Dermis microvascular lymphatic vessel endothelial cell (primary cell): ENCODE data around the gene CHPF2. TPM values are rescaled to one million over a fixed set of nuclear protein-coding genes. Genes with fewer than 3 reads are reported as not detected.

ENCODE experiments used
- DNase-seq, 2 donors: peaks; one replicate each; pipeline versions ENCODE4 v3.0.0 to v3.0.0-alpha.2; 2010; ENCODE audit warnings: low read depth in 2 of 2
- total RNA-seq: library from RNA; depleted of rRNA; stranded (reverse); fragments of >200 nt; gene quantifications from 2 replicates; pipeline ENCODE4 v1.2.1, GENCODE V29; 2014

The CHPF2 gene
- total RNA-seq, 1 donor from 2014 or later = 29.4 TPM

DNA sequence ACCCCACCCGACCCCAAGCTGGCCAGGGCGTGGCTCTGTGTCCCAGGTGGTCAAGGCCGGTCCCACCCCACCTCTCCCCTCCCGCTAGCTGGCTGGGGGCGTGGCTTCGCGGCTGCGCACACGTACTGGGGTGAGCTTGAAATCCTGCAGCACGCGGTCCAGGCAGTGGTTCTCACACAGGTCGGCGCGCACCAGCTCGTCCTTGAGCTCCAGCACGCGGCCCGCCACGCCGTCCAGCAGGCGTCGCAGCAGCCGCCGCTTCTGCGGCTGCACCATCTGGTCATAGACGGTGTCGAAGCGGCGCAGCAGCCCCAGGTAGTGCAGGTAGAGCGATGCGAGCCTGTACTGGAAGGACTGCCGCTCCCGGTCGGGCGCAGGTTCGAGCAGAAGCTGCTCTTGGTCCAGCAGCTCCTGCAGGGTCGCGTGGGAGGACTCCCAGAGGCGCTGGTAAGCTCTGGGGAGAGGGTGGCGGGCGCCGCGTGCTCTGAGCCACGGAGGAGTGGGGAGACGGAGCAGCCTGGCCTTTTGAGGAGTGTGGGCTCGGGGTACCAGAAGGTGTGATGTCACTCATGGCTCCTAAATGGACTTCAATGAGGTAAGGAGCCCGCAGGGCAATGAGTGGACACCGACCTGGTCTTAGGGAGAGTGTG, 27.8 kb upstream of the CHPF2 start:
- no peak for DNase-seq

DNA sequence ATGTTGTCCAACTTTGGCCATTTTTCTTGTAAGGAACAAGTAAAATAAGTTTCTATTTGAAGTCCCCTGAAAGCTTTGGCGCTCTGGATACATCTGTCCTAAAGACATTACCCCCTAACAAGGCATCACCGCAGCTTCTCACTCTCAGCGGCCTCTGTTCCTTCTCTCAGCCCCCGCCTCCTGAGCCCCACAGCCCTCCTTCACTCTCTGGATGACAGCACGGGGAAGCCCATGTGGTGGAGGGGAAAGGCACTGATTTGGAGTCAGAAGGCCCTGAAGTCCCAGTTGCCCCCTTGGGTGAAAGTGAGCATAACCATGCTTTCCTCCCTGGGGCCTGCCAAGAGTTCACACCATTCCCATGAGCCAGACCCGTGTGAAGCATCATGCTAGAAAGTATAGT, 26.6 kb upstream of the CHPF2 start:
- no peak for DNase-seq

DNA sequence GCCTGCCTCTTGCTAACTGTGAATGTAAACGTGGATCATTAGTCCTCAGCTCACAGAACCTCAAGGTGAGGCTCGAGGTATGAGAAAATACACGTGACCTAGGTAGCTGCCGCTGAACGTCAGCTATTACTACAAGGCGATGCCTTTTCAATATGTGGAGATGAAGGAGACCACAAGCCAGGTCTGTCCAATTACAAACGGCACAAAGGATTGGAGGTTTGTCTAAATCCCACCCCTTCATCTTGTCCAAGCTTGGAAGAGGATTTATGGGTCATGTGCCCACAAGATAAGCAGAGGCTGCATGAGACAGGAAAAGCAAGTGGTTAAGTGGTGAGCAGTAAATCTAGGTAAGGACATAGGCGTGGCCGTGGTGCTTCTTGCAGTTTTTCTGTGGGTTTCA, 25.4 kb upstream of the CHPF2 start:
- DNase-seq = no peak

DNA sequence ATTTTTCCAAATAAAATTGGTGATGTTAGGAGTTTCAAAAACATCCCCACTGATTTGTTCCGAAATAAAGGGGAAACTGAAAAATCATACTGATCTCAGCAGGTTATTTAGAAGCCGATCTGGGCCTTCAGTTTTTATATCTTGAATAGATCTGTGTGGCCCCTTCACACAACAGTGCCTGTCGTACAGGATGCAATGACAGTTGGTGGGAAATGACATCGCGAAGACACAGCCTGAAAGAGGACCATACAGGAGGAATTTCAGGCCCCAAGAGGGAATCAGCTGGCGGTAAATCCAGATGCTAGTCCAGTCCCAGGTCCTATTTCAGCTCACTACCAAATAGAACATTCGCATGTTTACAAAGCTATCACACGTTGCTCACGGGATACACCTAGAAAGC, 25.0 kb upstream of the CHPF2 start:
- DNase-seq = no peak

DNA sequence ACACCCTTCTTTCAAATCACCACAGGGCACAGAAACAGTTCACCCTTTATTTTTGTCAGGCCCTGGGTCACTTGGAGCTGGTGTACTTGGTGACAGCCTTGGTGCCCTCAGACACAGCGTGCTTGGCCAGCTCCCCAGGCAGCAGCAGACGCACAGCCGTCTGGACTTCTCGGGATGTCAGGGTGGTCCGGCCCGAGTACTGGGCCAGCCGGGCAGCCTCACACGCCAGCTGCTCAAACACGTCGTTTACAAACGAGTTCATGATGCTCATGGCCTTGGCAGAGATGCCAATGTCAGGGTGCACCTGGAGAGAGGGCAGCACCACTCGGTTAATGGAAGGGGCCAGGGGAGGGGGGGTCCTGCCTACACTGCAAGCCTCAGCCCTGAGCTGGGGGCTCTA, 24.5 kb upstream of the CHPF2 start:
- DNase-seq = no peak

DNA sequence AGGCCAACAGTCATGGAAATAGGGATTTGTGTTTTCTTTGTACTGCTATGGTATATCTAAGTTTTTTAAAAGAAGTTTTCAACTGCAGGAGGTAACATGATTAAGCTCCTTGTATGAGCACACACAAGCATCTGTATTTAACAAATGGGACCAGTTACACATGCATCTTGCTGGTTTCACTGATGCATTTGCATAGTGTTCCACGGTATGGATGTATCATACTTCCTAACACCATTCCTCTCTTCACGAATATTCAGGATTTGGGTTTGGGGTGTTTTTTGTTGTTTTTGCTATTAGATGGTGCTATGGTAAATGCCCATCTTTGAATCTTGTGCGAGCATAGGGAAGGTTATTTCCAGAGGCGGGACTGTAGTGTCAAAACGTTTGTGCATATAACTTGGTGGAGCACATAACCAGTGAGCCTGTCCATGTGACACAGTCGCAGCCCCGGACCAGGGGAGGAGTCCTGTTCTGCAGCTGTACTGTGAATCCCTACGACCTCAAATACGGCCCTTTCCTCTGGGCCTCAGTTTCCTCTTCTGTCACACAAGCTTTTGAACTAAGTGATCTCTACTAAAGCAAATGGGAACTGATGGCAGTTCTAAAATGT, 23.9 kb upstream of the CHPF2 start:
- no peak for DNase-seq

DNA sequence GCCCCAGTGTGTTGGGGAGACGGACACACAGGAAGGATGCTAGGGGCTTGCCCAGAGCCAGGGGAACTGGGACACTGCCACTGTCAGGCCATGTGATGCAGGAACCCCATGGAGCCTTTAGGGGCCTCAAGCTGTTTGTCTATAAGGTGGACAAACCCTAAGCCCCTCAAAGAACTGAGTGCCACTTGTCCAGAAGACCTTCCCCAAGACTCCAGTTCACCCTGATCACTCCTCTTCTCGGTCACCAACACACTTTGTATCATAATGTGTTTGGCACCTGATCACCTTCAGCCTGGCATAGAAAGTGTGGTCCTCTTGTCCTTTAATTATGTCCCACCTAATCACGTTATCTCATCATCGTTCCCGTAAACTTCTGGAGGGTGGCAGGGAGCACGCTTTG, 22.7 kb upstream of the CHPF2 start:
- DNase-seq = no peak

DNA sequence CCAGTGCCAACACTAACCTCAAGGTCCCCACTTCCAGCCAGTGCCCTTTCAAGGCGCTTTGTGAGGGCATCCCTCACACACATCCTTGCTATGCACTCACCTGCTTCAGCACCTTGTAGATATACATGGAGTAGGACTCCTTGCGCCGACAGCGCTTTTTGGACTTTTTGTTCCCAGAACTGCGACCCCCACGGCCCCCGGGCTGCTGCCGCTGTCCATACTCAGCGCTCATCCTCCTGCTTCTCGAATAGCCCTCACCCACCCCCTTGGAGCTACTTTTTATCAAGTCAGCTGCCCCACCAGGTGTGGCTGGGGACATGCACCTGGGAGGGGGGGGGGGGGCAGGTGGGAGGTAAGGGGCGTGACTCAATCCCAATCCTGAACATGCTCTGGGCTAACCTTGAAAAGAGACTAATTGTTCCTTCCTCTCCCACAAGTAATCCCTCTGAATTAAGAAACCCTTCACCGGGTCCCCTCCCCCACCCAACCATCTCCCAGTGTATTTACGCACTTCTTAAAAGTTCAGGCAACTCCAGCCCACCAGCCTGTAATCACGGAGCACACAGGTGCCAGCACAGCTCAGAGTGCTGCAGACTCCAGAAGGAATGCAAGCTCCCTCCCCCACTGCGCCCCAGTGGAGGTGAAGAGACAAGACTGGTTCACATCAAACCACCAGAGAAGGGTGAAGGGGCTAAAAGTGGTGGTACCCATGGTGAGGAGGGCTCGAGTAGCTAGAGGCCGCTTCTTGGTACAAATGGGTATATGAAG, 22.0 kb upstream of the CHPF2 start, which contains the start of gene H2BK1:
H2BK1 (minus strand) TSS at position 402 of the 768 bp plus-strand sequence; CDS start at position 232, 170 bp downstream.
- no peak for DNase-seq

DNA sequence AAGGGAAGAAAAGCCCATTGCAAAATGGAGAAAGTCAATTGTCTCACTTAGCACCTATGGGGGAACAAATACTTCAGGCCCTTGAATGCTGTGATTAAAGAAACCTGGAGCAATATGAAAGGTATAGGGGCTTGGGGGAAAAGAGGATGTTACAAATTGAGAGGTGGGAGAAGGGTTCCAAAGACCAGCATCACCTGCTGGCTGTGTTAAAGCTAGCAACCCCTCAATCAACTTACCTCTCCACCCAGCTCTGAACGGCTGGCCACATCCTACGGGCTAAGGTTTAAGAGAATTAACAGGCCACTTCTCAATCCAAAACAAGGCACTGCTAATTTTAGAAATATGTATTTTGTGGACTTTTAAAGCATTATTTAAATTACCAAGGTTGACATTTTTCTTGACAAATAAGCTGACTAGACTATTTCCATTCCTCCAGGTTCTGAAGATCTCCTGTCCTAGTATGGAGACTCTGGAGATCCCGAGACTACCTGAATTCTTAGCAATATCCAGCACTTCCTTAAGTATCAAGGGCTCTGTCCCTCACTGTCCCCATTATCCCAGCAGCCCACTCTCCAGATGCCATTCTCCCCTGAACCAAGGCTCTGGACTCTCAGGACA, 21.0 kb upstream of the CHPF2 start:
- DNase-seq = no peak

DNA sequence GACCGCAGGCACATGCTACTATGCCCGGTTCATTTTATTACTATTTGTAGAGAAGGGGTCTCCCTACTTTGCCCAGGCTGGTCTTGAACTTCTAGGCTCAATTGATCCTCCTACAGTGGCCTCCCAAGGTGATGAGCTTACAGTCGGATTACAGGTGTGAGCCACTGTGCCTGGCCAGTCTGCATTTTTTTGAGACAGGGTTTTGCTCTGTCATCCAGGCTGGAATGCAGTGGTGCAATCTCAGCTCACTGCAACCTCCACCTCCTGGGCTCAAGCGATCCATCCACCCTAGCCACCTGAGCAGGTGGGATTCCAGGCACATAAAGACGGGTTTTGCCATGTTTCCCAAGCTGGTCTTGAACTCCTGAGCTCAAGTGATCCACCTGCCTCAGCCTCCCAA, 19.7 kb upstream of the CHPF2 start:
- DNase-seq = no peak

DNA sequence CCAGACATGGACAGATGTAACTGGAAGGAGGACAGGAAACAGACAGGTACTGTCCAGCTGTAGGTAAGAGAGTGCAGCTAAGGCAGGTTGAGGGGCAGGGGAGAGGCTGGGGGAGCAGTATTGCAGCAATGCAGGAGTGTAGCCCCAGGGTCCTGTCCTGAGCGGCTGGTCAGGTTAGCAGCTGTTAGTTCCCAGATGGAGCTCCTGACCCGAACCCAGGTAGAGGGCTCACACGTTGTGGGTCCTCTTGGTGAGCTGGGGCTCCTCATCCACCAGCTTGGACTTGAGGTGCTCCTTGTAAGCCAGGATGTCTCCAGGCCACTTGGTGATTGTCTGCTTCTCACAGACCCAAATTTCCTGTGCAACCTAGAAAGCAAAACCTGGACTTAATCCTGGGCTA, 18.5 kb upstream of the CHPF2 start:
- no peak for DNase-seq

DNA sequence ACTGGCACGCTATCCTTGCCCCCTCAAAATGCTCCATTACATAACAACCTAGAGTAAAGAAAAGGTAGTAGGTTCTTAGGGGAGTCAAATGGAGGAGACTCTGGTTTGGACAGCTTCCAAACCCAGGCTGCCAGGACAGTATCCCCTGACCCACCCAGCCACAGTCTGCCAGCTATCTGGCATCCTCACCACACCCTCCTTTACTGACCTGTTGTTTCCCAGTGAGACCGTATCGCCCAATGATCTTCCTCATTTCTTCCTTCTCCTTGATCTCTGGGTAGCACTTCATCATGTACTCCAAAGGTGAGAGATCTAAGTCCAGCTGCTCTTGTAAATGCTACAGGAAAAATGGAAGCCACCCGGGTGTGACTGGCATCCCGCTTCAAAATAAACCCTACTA, 16.9 kb upstream of the CHPF2 start:
- DNase-seq = no peak

DNA sequence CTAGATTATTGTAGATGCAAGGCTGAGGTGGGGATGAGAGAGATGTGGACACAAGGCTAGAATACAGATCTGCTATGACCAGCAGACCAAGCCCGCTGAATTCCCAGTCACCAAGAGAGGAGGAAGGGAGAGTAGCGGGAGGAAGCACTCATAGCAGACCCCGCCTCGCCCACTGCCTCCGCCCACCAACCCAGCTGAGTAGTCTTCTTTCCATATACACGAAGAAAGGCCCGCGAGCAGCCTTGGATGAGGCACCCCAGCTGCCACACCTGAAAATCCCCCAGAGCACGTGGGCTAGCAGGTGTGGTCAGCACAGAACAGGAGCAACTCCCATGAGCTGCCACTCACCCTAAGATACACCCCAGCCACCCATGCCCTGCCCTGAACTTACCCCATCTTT, 14.1 kb upstream of the CHPF2 start:
- DNase-seq = no peak

DNA sequence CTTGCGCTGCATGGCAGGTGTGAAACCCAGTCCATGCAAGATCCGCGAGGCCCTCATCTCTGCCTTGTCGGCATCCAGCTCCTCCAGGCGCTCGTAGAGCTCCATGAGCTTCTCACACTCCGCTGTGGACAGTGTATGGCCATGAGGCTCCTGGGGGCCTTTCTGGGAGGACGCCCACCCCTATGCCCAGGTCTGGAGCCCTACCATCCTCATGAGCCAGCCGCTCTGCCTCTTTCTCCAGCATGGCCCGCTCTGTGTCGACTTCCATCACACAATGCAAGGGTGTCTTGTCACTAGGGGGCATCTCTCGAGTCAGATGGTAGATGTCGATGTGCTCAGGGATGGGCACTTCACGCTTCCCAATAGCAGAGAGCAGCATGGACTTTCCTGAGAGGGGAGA, 8.6 kb upstream of the CHPF2 start:
- no peak for DNase-seq

DNA sequence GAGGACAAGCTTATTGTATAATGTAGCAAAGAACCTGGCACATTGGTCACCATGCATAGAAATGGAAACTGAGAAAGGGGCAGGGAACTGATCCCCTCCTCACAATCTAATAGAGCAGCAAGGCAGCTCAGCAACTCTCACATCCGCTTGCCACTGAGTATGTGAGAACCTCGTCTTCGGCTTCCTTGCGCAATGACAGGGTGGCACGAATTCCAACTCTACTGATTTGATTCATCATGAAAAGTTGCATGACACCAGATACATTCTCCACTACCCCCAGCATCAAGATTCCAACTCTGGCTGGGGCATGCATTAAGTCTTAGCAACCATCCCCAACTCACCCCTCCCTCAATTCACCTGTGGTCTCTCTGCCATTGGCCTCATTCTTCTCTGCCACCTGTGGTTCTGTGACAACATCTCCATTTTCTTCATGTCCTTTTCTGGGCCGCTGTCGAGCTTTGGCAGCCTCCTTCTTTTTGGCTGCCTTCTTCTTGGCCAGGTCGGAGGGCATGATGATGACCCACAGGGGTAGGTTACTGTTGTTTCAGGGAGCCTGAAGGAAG, 6.3 kb upstream of the CHPF2 start:
- DNase-seq = no peak

DNA sequence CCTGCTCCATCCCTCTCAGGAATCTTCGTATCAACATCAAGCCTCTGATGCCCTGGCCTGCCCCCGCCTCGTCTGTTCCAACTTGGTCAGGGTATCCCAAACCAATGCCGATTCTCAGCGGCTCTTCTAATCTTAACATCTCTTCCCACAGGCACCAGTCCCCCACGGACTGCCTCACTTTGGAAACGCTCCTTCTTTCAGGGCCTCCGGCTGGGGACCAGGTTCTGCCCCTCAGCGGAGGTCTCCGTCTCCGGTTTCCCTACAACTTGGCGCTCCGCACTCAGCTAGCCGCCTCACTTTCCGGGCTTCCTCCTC, 5.8 kb upstream of the CHPF2 start:
- no peak for DNase-seq

DNA sequence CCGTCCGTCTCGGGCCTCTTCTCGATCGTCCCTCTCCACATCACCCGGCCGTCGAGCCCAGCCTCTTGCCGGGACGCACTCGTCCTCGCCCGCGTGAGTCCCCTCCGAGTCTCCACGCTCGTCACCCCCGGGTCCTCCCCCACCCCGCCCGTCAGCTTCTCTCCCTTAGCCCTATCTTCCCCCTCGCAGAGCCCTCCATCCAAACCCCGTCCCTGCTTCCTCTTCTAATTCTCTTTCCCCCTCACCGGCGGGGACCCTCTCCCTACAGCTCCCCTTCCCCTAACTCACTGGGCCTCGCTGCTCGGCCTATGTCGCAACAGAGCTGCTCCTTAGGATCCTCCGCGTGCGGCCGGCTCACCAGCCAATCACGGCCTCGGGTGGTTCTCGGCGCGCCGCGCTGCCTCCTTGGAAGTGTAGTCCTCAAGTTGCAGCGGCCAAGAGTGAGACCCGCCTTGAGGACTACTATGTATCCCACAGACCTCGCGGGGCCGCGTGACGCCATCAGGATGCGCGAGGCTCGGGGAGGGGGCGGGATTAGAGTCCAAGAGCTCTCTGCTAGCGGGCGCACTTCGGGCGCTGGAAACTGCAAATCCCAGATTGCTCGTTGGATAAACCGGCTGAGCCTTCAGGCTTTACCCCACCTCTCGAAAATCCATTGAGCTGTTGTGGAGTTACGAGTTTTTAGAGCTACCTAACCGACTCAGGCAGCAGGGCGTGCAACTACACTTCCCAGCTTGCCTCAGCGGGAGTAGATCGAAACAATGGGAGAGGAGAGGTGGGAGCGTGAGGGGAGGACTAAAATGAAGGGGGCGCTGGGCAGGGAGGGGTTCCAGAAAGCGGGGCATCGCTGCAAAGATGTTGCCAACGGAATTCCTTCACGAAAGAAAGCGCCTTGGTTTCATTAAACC, 5.2 kb upstream of the CHPF2 start, which contains the start of gene ABCF2:
ABCF2 (minus strand) TSS at position 331 of the 908 bp plus-strand sequence. CDS start 747 bp downstream, outside the sequence.
- DNase-seq = peak; percentile 95 to 99

DNA sequence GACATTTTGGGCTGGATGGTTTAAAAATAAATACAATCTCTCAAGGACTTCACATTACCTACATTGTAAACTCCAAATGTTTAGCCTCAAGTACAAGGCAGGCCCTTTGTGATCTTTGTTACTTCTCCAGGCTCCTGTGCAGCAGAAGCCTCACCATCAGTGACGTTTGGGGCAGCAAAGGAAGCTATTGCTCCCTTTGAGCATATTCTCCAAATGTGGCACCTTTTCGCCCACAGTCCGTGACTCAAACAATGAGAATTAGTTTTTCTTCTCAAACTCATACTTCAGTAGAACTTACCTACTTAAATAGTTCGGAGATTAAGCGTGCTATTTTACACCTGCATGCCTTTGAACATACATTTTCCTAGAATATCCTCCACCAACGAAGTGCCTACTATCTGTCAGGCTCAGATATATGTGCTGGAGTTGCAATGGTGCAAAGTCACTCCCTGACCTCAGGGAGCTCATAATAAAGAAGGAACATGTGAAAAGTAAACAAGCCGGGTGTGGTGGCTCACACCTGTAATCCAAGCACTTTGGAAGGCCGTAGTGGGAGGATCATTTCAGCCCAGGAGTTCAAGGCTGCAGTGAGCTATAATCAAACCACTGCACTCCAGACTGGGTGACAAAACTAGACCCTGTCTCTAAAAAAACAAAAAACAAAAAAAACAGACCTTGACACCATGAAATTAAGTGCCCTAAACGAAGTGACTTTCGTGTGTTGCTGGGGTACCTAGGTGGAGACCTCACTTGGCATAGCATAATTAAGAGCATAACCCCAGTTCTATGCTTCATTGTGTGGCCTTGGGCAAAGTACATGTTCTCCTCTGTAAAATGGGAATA, 4.0 kb upstream of the CHPF2 start:
- no peak for DNase-seq

DNA sequence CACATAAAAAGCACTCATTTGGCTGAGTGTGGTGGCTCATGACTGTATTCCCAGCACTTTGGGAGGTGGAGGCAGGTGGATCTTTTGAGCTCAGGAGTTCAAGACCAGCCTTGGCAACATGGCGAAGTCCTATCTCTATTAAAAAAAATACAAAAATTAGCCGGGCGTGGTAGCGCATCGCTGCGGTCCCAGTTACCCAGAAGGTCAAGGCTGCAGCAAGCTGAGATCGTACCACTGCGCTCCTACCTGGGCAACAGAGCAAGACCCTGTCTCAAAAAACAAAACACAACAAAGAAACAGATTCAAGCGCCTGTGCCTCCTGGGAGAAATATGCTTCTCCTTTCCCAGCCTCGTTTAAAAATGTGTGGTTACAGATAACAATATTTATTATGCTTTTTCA, 3.0 kb upstream of the CHPF2 start:
- DNase-seq = no peak

DNA sequence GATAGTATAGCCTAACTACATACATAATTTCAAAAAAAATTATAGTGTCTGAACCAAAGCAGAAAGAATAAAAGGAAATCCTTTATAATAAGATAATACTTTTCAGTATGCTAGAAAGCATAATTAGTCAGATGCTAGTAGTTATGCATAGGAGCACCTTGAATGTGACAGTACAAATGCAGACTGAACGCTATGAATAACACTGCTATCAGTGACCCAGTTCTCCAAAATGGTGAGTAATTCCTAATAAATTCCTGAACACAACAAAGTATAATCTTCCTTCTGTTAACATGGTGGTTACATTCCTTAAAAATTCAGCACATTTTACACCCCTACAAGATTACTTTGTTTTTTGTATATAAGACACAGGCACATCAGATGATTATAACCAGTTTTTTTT, 1.2 kb upstream of the CHPF2 start:
- no peak for DNase-seq
